Central memory CD8-positive, alpha-beta T cell (primary cell): ENCODE data around the gene LRRN2.
A peak's percentile ranks its signal among the peaks of the same experiment; 100 is the strongest.
"Not testable (repeated sequence)": the region's sequence is repeated elsewhere in the genome, so short reads cannot be mapped to it uniquely, and the experiment has no call there.

Experiments
- ATAC-seq: fragments of 150-1000 bp; cut with Tn5 transposase; replicated peaks from 2 replicates; pipeline ENCODE4 v1.10.0; 2022; ENCODE audit warnings: mild to moderate bottlenecking, moderate FRiP score, moderate number of reproducible peaks; ENCODE audit not compliant: poor library complexity, severe bottlenecking; ENCODE audit errors: extremely low read depth
- DNase-seq, 2 donors: peaks; one replicate each; pipeline ENCODE4 v3.0.0; 2021; ENCODE audit warnings: low spot score in 2 of 2
- H3K27ac Mint-ChIP-seq: one replicate; pipeline ENCODE4 v1.8.0; 2022; ENCODE audit warnings: low read depth, mild to moderate bottlenecking, moderate library complexity, mixed read lengths
- H3K27me3 Mint-ChIP-seq: one replicate; pipeline ENCODE4 v1.8.0; 2022; ENCODE audit warnings: mixed read lengths
- H3K36me3 Mint-ChIP-seq: one replicate; pipeline ENCODE4 v1.8.0; 2022; ENCODE audit warnings: mild to moderate bottlenecking, moderate library complexity, mixed read lengths; ENCODE audit not compliant: insufficient read depth
- H3K4me1 Mint-ChIP-seq: one replicate; pipeline ENCODE4 v1.8.0; 2022; ENCODE audit warnings: mixed read lengths
- H3K4me3 Mint-ChIP-seq: one replicate; pipeline ENCODE4 v1.8.0; 2022; ENCODE audit warnings: mild to moderate bottlenecking, moderate library complexity, mixed read lengths
- H3K9me3 Mint-ChIP-seq: one replicate; pipeline ENCODE4 v1.8.0; 2022; ENCODE audit warnings: mixed read lengths

LRRN2 gene

GRCh38 chr1:204685236-204686006, at the start of gene LRRN2:
Gene LRRN2, minus strand, starts transcription at chr1:204685738. Its CDS starts 65,746 bp downstream, at chr1:204619992.
- H3K4me1 Mint-ChIP-seq: no peaks in the 10 kb centered on the region
- no peaks in the 10 kb centered on the region for H3K36me3 Mint-ChIP-seq
- H3K27me3 Mint-ChIP-seq: peaks cover 66% of the 10 kb centered on the region
- H3K27ac Mint-ChIP-seq: no peak within 1 kb of the TSS
- H3K4me3 Mint-ChIP-seq: peak within 1 kb of the TSS; percentile 31
- DNase-seq: no peak
- ATAC-seq: no peak
- no peaks in the 10 kb centered on the region for H3K9me3 Mint-ChIP-seq

DNA sequence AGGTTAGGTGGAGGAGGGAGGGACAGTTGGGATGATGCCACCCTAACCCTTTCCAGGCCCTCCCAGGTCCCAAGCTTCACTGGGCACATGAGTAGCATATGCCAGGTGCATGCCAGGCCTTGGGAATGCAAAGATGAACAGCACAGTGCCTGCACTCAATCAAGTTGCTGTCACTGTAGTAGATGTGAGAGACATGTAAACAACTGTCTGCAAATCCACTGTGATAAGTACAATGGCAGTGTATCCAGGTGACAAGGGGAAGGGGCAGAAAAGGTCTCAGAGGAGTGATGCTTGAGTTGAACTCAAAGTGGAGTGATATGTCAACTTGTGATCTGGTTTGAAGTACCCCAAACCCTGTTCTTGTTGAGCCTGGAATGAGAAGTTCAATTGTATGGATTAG, 49.5 kb upstream of the LRRN2 start:
- no peak overlapping the region for H3K4me3 Mint-ChIP-seq
- peaks cover 71% of the 10 kb centered on the region for H3K27me3 Mint-ChIP-seq
- no peak overlapping the region for H3K27ac Mint-ChIP-seq
- H3K4me1 Mint-ChIP-seq: no peaks in the 10 kb centered on the region
- ATAC-seq (no peak), DNase-seq (no peak)
- peaks cover 4% of the 10 kb centered on the region for H3K9me3 Mint-ChIP-seq
- H3K36me3 Mint-ChIP-seq: no peaks in the 10 kb centered on the region

DNA sequence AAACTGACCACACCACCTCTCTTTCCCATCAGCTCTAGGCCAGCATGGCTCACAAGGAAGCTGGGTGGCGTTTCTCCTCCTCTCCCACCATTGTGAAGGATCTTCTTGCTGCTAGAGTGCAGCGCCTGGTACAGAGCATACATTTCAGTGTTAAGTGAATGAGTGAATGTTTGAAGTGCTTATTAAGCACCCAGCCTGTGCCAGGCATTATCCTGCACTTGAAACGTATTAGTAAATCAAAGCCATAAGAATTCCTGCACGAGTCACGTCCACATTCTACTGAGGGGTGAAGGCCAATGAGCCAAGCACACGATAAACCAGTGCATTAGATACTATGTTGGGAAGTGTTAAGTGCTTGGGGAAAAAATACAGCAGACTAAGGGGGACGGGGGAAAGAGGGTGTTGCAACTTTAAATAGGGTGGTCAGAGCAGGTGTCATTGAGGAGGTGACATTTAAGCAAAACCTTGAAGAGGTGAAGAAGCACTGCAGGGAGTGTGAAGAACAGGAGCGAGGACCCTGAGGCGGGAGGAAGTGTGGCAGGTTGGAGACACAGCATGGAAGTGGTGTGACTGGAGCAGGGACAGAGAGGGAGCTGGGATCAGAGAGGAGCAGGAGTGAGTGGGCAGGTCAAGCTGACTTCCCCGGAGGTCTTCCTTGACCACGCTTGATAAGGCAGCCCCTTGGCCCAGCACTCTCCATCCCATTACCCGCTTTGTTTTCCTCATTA, 48.5 kb upstream of the LRRN2 start:
- no peaks in the 10 kb centered on the region for H3K36me3 Mint-ChIP-seq
- H3K27ac Mint-ChIP-seq: no peak overlapping the region
- peaks cover 81% of the 10 kb centered on the region for H3K27me3 Mint-ChIP-seq
- ATAC-seq (no peak), DNase-seq (no peak)
- H3K4me3 Mint-ChIP-seq: no peak overlapping the region
- H3K4me1 Mint-ChIP-seq: no peaks in the 10 kb centered on the region
- H3K9me3 Mint-ChIP-seq: peaks cover 4% of the 10 kb centered on the region

DNA sequence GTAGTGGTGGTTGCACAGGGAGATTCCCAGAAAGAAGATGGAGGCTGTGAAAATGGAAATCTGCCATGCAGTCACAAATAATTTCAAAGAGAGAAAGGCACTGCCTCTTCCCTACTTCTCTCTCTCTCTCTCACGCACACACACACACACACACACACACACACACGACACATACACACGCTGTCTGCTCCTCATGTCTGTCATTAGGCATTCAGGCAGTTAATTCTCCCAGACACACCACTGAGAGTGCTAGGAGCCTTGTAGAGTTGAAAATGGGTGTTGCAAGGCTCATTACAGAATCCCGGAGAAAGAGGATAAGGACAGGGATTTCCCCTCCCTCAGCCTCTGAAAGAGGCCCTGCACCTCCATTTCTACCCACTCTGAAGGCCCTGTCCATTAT, 47.8 kb upstream of the LRRN2 start:
- H3K4me1 Mint-ChIP-seq: no peaks in the 10 kb centered on the region
- H3K27me3 Mint-ChIP-seq: peaks cover 83% of the 10 kb centered on the region
- DNase-seq: no peak
- peaks cover 4% of the 10 kb centered on the region for H3K9me3 Mint-ChIP-seq
- ATAC-seq: no peak
- H3K4me3 Mint-ChIP-seq: no peak overlapping the region
- H3K27ac Mint-ChIP-seq: no peak overlapping the region
- no peaks in the 10 kb centered on the region for H3K36me3 Mint-ChIP-seq

- Mint-ChIP-seq H3K27me3 (peaks cover 75% of the 10 kb centered on the region), H3K9me3 (peaks cover 4% of the 10 kb centered on the region), H3K27ac (no peak overlapping the region), H3K4me3 (no peak overlapping the region), H3K4me1 (no peaks in the 10 kb centered on the region), H3K36me3 (no peaks in the 10 kb centered on the region)
- no peak for DNase-seq
- no peak for ATAC-seq
These were observed 46.5 kb upstream of the LRRN2 start for GRCh38 chr1:204731985-204732575.

- H3K4me1 Mint-ChIP-seq: no peaks in the 10 kb centered on the region
- no peak for DNase-seq
- H3K27me3 Mint-ChIP-seq: peaks cover 76% of the 10 kb centered on the region
- H3K27ac Mint-ChIP-seq: no peak overlapping the region
- H3K4me3 Mint-ChIP-seq: no peak overlapping the region
- no peaks in the 10 kb centered on the region for H3K36me3 Mint-ChIP-seq
- no peaks in the 10 kb centered on the region for H3K9me3 Mint-ChIP-seq
- ATAC-seq: no peak
These were observed 46.0 kb upstream of the LRRN2 start for GRCh38 chr1:204731509-204731908.

DNA sequence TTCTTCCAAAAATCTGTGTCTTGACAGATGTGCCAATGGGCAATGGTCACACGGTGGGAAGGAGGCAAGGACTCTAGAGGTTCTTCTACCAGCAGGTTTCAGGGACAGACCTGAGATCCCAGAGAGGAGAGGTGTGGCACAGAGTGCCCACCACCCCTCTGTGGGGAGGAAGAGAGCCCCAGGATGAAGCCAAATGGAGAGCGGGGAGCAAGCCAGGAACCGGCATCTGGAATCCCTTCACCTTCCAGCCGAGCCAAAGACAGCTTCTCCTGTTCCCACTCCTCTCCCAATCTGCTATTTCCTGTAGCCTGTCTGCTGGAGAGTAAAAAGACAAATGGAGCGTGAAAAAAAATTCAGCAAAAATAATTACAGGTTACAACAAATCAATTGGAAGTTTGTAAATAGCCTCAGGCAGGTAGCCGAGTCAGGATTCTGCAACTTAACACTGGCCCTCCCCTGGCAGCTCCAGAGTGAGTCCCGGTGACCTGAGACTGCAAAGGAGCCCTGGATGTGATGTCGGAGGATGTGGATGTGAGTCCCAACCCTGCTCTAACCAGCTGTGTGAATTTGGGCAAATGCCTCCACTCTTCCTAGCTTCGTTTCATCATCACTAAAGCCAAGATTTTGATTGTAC, 45.4 kb upstream of the LRRN2 start:
- H3K9me3 Mint-ChIP-seq: no peaks in the 10 kb centered on the region
- no peak overlapping the region for H3K4me3 Mint-ChIP-seq
- ATAC-seq (no peak), DNase-seq (no peak)
- H3K36me3 Mint-ChIP-seq: no peaks in the 10 kb centered on the region
- H3K4me1 Mint-ChIP-seq: no peaks in the 10 kb centered on the region
- peaks cover 80% of the 10 kb centered on the region for H3K27me3 Mint-ChIP-seq
- no peak overlapping the region for H3K27ac Mint-ChIP-seq

DNA sequence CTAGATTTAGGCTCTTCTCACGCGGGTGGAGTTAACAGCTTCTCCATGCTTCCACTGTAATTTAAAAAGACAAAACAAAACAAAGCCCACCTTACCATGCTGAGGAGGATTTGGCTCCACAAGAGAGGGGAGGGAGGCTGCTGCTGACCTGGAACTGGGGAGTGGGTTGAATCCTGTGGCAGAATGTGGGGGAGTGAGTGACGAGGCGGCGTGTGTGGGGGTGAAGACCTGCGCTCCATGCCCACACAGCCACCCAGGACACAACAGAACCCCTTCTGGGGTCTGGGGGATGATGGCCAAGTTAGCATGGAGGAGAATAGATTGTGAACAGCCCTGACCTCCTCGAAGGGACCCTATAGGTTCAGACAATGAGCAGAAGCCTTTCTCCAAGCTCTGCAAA, 44.0 kb upstream of the LRRN2 start:
- Mint-ChIP-seq H3K27me3 (peaks cover 76% of the 10 kb centered on the region), H3K27ac (no peak overlapping the region), H3K4me3 (no peak overlapping the region), H3K9me3 (no peaks in the 10 kb centered on the region), H3K4me1 (no peaks in the 10 kb centered on the region), H3K36me3 (no peaks in the 10 kb centered on the region)
- ATAC-seq (no peak), DNase-seq (no peak)

DNA sequence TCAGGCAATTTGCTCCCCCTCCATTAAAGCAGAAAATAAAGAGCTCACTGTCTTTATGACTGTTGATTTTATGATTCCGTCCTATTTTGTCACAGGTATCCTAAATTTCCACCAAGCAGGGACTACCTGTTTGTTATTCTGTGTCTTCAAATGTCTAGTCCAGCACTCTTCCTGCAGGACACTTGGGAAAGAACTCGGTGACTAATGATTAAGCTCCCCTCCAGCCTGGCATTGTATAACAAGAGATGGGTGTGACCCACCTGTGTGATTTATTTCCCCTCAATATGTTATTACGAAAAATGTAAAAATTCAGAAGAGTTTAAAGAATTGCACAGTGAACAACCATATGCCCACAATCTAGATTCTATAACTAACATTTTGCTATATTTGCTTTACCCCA, 42.9 kb upstream of the LRRN2 start:
- Mint-ChIP-seq H3K36me3 (no peaks in the 10 kb centered on the region), H3K4me1 (no peaks in the 10 kb centered on the region), H3K27me3 (peaks cover 68% of the 10 kb centered on the region), H3K4me3 (no peak overlapping the region), H3K9me3 (no peaks in the 10 kb centered on the region), H3K27ac (no peak overlapping the region)
- ATAC-seq (no peak), DNase-seq (no peak)

DNA sequence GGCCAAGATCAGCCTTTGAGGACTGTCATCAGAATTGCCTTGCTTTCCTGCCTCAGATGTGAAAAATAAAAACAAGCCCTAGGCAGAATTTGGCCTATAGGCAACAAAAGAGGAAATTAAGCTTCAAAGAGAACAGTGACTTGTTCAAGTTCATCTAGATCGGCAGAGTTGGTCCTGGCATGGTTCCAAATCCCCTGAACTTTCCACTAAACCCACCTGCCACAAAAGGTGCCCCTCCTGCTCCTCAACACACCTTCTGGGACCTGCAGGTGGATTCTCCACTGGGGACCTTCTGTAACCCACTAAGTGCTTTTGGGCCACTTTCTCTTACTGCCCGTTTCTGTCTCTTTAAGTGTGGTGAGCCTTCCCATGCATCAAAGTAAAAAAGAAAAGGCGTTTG, 42.5 kb upstream of the LRRN2 start:
- H3K9me3 Mint-ChIP-seq: no peaks in the 10 kb centered on the region
- no peaks in the 10 kb centered on the region for H3K36me3 Mint-ChIP-seq
- H3K27me3 Mint-ChIP-seq: peaks cover 64% of the 10 kb centered on the region
- H3K4me3 Mint-ChIP-seq: no peak overlapping the region
- no peak for ATAC-seq
- no peaks in the 10 kb centered on the region for H3K4me1 Mint-ChIP-seq
- no peak for DNase-seq
- H3K27ac Mint-ChIP-seq: no peak overlapping the region

DNA sequence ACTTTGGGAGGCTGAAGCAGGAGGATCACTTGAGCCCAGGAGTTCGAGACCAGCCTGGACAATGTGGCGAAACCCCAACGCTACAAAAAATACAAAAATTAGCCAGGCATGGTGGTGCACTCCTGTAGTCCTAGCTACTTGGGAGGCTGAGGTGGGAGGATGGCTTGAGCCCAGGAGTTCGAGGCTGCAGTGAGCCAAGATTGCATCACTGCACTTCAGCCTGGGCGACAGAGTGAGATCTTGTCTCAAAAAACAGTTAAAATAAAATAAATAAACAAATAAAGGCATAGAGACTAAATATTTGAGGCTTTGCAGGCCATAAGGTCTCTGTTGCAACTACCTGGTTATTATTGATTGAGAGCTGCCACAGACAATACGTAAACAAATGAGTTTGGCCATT, 41.9 kb upstream of the LRRN2 start:
- H3K4me3 Mint-ChIP-seq, H3K9me3 Mint-ChIP-seq, H3K27ac Mint-ChIP-seq, H3K36me3 Mint-ChIP-seq, DNase-seq, ATAC-seq, H3K4me1 Mint-ChIP-seq: not testable (repeated sequence)
- peaks cover 58% of the 10 kb centered on the region for H3K27me3 Mint-ChIP-seq

- Mint-ChIP-seq H3K4me1 (no peaks in the 10 kb centered on the region), H3K4me3 (no peak overlapping the region), H3K9me3 (no peaks in the 10 kb centered on the region), H3K27me3 (peaks cover 49% of the 10 kb centered on the region), H3K36me3 (no peaks in the 10 kb centered on the region), H3K27ac (no peak overlapping the region)
- DNase-seq (no peak), ATAC-seq (no peak)
These were observed 40.9 kb upstream of the LRRN2 start for GRCh38 chr1:204726478-204726877.
